Esophagus (tissue), 2 donors: ENCODE results near the gene ADARB2. TPM values are rescaled to one million over a fixed set of nuclear protein-coding genes. Genes with fewer than 3 reads are reported as not detected.

Source experiments
- H3K27ac ChIP-seq, 2 donors: one replicate each; pipeline ENCODE4 v1.5.1; 2013; ENCODE audit warnings: low read depth in 2 of 2, mild to moderate bottlenecking in 2 of 2, inconsistent platforms in 1 of 2, low read length in 1 of 2, moderate library complexity in 1 of 2
- H3K27me3 ChIP-seq, 2 donors: one replicate each; pipeline ENCODE4 v1.6.1; 2013; ENCODE audit warnings: low read length in 2 of 2, control low read depth in 1 of 2, mild to moderate bottlenecking in 1 of 2; ENCODE audit not compliant: insufficient read depth in 2 of 2, control insufficient read depth in 1 of 2
- H3K36me3 ChIP-seq, 2 donors: one replicate each; pipeline ENCODE4 v1.6.1; 2013; ENCODE audit warnings: low read length in 1 of 2; ENCODE audit not compliant: control insufficient read depth in 2 of 2, insufficient read depth in 2 of 2
- H3K4me1 ChIP-seq, 2 donors: one replicate each; pipeline ENCODE4 v1.6.1; 2013; ENCODE audit warnings: low read length in 1 of 2; ENCODE audit not compliant: control insufficient read depth in 2 of 2, insufficient read depth in 2 of 2
- H3K4me3 ChIP-seq, 2 donors: one replicate each; pipeline ENCODE4 v1.5.1; 2013; ENCODE audit warnings: low read length in 2 of 2, mild to moderate bottlenecking in 2 of 2, low read depth in 1 of 2, moderate library complexity in 1 of 2
- H3K9me3 ChIP-seq, 2 donors: one replicate each; pipeline ENCODE4 v1.6.1; 2013; ENCODE audit warnings: mild to moderate bottlenecking in 2 of 2, low read depth in 1 of 2, low read length in 1 of 2, moderate library complexity in 1 of 2; ENCODE audit not compliant: control insufficient read depth in 2 of 2, insufficient read depth in 1 of 2
- WGBS, 2 donors: extraction: QIAGEN DNeasy Blood & Tissue Kit; methylation state at CpG; one replicate each; pipeline ENCODE4 v1.1.7; 2013; 5-methylcytosine and 5-hydroxymethylcytosine counted together
- polyA plus RNA-seq, 2 donors: library from polyadenylated mRNA; stranded (reverse); fragments of 200-250 nt; gene quantifications; one replicate each; pipeline ENCODE4 v1.2.3, GENCODE V29; 2013
- donor health status: healthy with polysubstance abuse.
- donor health status: Bipolar disorder and iron deficiency.

Gene ADARB2
- polyA plus RNA-seq, 2 donors = 0.33 to 0.65 TPM

- H3K36me3 ChIP-seq = no peaks in the 10 kb centered on the region
- H3K27ac ChIP-seq = no peak overlapping the region
- peaks cover 0 to 6% of the 10 kb centered on the region in 2 donors for H3K4me1 ChIP-seq
- H3K27me3 ChIP-seq = no peaks in the 10 kb centered on the region
- peaks cover 0 to 8% of the 10 kb centered on the region in 2 donors for H3K9me3 ChIP-seq
- H3K4me3 ChIP-seq = no peak overlapping the region
- 92 to 93% methylated on average over 17 of the region's 17 CpGs for WGBS, 2 donors
Measured at GRCh38 chr10:1148855-1149605, 588.3 kb downstream of the ADARB2 start.

- H3K4me3 ChIP-seq = no peak overlapping the region
- H3K4me1 ChIP-seq = peaks cover 0 to 6% of the 10 kb centered on the region in 2 donors
- H3K36me3 ChIP-seq = no peaks in the 10 kb centered on the region
- WGBS, 2 donors = 61 to 69% methylated on average over 5 of the region's 5 CpGs
- H3K27ac ChIP-seq = no peak overlapping the region
- no peaks in the 10 kb centered on the region for H3K27me3 ChIP-seq
- peaks cover 0 to 8% of the 10 kb centered on the region in 2 donors for H3K9me3 ChIP-seq
Measured at GRCh38 chr10:1147810-1148209, 589.5 kb downstream of the ADARB2 start.

GRCh38 chr10:1142596-1142995 is 594.7 kb downstream of the ADARB2 start:
- H3K9me3 ChIP-seq = peaks cover 4 to 10% of the 10 kb centered on the region in 2 donors
- H3K27me3 ChIP-seq = no peaks in the 10 kb centered on the region
- no peaks in the 10 kb centered on the region for H3K4me1 ChIP-seq
- WGBS, 2 donors = 55 to 60% methylated on average over 3 of the region's 3 CpGs
- no peaks in the 10 kb centered on the region for H3K36me3 ChIP-seq
- no peak overlapping the region for H3K4me3 ChIP-seq
- no peak overlapping the region for H3K27ac ChIP-seq

GRCh38 chr10:1141701-1142100 is 595.6 kb downstream of the ADARB2 start:
- no peak overlapping the region for H3K27ac ChIP-seq
- peaks cover 4% of the 10 kb centered on the region in 2 donors for H3K9me3 ChIP-seq
- H3K36me3 ChIP-seq = no peaks in the 10 kb centered on the region
- no peak overlapping the region for H3K4me3 ChIP-seq
- H3K4me1 ChIP-seq = no peaks in the 10 kb centered on the region
- 92 to 95% methylated on average over 11 of the region's 11 CpGs for WGBS, 2 donors
- H3K27me3 ChIP-seq = no peaks in the 10 kb centered on the region

GRCh38 chr10:1141261-1141660 is 596.1 kb downstream of the ADARB2 start:
- Histone ChIP-seq H3K9me3 (peaks cover 3 to 4% of the 10 kb centered on the region in 2 donors), H3K27ac (no peak overlapping the region), H3K4me1 (no peaks in the 10 kb centered on the region), H3K27me3 (no peaks in the 10 kb centered on the region), H3K4me3 (no peak overlapping the region), H3K36me3 (no peaks in the 10 kb centered on the region)
- 66 to 67% methylated on average over 7 of the region's 7 CpGs for WGBS, 2 donors

- H3K4me3 ChIP-seq = no peak overlapping the region
- no peak overlapping the region for H3K27ac ChIP-seq
- no peaks in the 10 kb centered on the region for H3K36me3 ChIP-seq
- no peaks in the 10 kb centered on the region for H3K27me3 ChIP-seq
- WGBS, 2 donors = 84 to 91% methylated on average over 1 of the region's 1 CpG
- no peaks in the 10 kb centered on the region for H3K4me1 ChIP-seq
- peaks cover 2 to 4% of the 10 kb centered on the region in 2 donors for H3K9me3 ChIP-seq
Measured at GRCh38 chr10:1138529-1138928, 598.8 kb downstream of the ADARB2 start.

GRCh38 chr10:1137499-1138163 is 599.7 kb downstream of the ADARB2 start:
- H3K4me1 ChIP-seq = no peaks in the 10 kb centered on the region
- 85% methylated on average over 10 of the region's 10 CpGs for WGBS, 2 donors
- no peak overlapping the region for H3K27ac ChIP-seq
- H3K27me3 ChIP-seq = no peaks in the 10 kb centered on the region
- no peak overlapping the region for H3K4me3 ChIP-seq
- peaks cover 0 to 2% of the 10 kb centered on the region in 2 donors for H3K36me3 ChIP-seq
- H3K9me3 ChIP-seq = peaks cover 2 to 4% of the 10 kb centered on the region in 2 donors

GRCh38 chr10:1136268-1136667 is 601.1 kb downstream of the ADARB2 start:
- Histone ChIP-seq H3K27ac (no peak overlapping the region), H3K9me3 (peaks cover 2 to 4% of the 10 kb centered on the region in 2 donors), H3K4me3 (no peak overlapping the region), H3K36me3 (peaks cover 0 to 8% of the 10 kb centered on the region in 2 donors), H3K4me1 (no peaks in the 10 kb centered on the region), H3K27me3 (no peaks in the 10 kb centered on the region)

- no peaks in the 10 kb centered on the region for H3K4me1 ChIP-seq
- 62 to 63% methylated on average over 2 of the region's 2 CpGs for WGBS, 2 donors
- H3K27ac ChIP-seq = no peak overlapping the region
- H3K9me3 ChIP-seq = peaks cover 2 to 4% of the 10 kb centered on the region in 2 donors
- peaks cover 9 to 25% of the 10 kb centered on the region in 2 donors for H3K36me3 ChIP-seq
- H3K27me3 ChIP-seq = no peaks in the 10 kb centered on the region
- H3K4me3 ChIP-seq = no peak overlapping the region
Measured at GRCh38 chr10:1134156-1134555, 603.2 kb downstream of the ADARB2 start.
